ENCODE measurements around the gene QSOX2. TPM values are rescaled to one million over a fixed set of nuclear protein-coding genes. Genes with fewer than 3 reads are reported as not detected.
A peak's percentile ranks its signal among the peaks of the same experiment; 100 is the strongest.

QSOX2 gene
- total RNA-seq, 1 experiment from 2014 or later, result 14.8 TPM

DNA sequence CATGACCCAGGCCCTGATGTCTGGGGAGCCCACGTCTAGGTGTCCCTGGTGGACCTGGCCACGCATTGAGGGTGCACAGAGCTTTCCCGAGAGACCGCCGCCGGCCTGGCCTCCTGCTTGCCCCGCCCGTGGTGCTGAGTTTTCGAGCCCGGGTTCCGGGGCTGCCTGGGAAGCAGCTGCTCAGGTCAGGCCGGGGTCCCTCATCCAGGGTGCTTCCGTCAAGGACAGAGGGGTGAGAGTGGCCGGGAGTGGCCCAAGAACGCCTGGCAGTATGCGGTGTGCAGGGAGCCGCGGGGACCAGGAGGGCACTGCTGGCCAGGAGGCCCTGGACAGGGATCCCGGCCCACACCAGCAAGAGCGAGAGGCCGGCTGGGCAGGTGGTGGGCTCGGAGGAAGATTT, 38.7 kb upstream of the QSOX2 start:
- in situ Hi-C loops (cut with HindIII; ENCODE audit: low pct_unique_long_range_greater_than_20kb, low sequenced_read_pairs), result no loop called here
- DNase-seq (ENCODE audit: low read depth, low spot score), result no peak

DNA sequence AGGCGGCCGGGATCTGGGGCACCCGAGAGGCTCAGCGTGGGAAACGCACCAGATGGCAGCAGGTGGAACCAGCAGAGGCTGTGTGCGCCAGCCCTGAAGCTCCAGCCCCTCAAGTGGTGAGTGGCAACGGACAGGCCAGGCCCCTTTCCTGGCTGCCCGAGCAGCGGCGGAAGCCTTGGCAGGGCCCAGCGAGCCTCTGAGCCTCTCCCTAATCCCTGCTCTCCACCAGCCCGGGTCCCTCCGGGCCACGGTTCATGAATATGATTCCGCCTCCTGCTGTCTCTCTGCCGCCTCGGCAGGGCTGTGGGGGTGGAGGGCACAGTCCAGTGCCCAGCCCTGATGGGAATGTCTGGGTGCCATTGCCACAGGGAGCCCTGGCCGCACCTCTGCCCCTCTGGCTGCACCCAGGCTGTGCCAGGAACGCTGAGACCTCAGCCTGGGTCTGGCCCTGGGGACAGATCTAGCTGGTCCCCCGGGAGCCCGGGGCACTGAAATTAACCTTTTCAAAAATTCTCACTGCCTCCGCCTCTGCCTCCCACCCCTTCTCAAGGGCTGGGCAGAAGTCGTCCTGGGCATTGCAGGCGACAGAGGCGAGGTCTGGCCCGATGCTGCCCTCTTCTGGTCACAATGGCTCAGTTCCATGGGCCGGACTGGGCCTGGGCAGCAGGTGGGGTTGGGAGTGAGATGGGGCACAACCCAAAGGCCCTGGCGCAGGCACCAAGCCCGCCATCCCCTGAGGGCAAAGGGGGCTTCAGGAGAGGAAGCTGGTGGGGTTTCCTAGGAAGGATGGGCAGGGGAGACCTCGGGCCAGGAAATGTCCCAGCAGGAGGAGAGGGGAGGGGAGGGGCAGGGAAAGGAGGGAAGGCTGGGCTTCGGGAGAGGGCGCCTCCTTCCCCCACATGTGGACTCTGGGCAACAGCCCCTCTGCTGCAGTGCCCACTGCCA, 38.0 kb upstream of the QSOX2 start:
- peak; percentile 78 for DNase-seq (ENCODE audit: low read depth, low spot score)
- in situ Hi-C loops (cut with HindIII; ENCODE audit: low pct_unique_long_range_greater_than_20kb, low sequenced_read_pairs), result no loop called here

DNA sequence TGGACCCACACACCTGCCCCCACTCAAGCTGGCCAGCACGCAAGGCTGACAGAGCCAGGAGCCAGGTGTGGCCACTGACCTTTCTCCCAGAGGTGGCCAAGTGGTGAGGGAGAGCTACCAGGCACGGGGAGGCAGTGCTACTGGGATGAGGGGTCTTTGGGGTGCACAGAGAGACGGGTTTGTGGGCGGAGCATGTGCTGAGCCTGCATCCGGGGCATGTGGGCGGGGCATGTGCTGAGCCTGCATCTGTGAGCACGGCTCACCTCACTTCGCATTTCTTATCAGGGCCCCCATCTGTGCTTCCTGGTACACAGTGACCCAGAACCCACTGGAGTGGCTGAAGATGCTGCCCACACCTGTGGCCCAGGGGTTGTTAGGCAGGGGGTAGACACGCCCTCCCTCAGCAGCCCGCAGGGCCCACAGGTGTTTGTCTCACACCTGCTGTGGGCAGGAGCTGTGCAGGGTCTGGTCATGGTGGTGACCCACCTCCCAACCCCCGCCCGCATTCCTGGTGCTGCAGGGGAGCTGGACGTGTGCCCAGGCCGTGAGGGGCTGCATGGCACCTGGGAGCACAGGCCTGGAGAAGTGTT, 36.8 kb upstream of the QSOX2 start:
- in situ Hi-C loops (cut with HindIII; ENCODE audit: low pct_unique_long_range_greater_than_20kb, low sequenced_read_pairs), result no loop called here
- DNase-seq (ENCODE audit: low read depth, low spot score), result no peak

DNA sequence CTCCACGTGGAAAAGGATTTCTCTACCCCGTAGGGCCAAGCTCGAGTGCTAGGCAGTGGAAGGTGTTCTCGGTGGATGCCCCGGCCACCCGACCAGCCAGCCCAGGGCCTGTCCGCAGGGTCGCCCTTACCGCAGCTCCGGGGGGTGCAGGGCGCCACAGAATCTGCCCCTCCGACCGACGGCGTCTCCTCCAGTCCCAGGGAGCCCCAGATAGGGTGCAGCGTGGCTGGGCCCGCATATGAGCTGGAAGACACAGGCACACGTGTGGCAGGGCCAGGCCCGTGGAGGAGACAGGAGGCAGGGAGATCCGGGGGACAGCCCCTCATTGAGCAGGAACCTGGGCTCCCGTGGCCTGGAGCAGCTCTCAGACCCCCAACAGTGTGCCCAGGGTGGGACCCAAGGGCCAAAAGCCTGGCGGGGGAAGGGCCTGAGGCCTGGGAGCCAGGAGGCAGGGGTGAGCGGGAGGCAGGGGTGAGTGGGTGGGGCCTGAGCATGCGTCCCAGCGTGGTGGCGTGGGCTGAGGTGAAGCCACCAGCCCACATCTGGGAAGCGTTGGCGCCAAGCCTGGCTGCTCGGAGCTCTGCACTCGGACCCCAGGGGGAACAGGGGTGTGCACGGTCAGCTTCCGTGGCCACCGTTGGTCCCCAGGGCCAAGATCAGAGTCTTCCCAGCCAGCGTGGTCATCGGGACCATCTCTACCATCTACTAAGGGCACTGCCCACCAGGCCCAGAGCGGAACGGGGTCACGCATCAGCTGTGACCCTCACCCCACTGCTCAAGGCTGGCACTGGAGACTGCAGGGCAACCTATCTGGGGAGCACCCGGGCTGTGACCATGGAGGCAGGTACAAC, 36.0 kb upstream of the QSOX2 start:
- in situ Hi-C loops (cut with HindIII; ENCODE audit: low pct_unique_long_range_greater_than_20kb, low sequenced_read_pairs), result no loop called here
- no peak for DNase-seq (ENCODE audit: low read depth, low spot score)

DNA sequence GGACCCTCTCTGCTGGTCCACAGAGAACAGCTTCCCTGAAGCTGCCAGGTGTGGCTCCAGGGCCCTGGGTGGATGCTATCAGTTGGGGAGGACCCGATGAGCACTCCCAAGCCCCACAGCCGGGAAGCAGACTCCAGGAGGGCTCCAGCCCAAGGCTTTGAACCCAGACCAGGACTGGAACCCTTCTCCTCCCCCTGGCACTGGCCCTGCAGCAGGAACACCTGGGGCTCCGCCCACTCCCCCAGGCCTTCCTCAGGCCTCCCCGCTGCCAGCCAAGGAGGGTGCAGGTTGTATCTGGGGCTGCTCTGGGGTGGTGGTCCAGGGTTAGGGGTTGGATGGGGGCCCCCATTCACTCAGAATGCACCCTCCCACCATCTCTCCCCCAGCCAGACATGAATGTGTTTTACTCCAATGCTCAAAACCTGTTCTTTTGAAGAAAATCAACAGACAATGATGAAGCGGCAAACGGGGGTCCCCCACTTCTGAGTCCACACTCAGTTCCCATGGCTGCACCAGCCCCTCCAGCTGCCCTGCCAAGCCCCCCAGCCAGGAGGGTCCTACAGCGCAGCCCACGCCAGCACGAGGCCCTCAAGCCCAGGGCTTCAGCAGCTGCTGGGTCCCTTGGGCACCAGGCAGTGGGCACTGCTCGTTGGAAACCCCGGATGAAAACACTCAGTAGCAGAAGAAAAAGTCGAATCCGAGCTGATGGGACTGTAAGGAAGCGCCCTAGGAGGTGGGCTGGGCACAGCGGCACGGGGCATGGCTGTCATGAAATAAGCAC, 35.1 kb upstream of the QSOX2 start:
- in situ Hi-C loops (cut with HindIII; ENCODE audit: low pct_unique_long_range_greater_than_20kb, low sequenced_read_pairs), result no loop called here
- no peak for DNase-seq (ENCODE audit: low read depth, low spot score)

DNA sequence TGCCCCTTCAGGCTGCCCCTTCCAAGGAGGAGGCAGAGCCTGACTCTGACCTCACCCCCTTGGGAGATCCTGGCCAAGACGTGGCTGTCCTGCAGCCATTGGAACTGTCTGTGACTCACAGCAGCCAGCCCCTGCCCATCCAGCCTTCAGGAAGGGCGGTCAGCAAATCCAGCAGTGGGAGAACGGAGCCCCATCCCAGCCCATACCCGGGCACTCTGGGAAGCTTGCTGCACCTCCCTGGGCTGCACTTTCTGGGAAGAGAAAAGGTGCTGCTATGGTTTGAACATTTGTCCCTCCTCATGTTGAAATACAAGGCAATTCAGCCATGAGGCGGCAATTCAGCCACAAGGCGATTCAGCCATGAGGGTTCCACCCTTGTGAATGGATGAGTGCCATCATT, 33.9 kb upstream of the QSOX2 start:
- in situ Hi-C loops (cut with HindIII; ENCODE audit: low pct_unique_long_range_greater_than_20kb, low sequenced_read_pairs), result no loop called here
- no peak for DNase-seq (ENCODE audit: low read depth, low spot score)

DNA sequence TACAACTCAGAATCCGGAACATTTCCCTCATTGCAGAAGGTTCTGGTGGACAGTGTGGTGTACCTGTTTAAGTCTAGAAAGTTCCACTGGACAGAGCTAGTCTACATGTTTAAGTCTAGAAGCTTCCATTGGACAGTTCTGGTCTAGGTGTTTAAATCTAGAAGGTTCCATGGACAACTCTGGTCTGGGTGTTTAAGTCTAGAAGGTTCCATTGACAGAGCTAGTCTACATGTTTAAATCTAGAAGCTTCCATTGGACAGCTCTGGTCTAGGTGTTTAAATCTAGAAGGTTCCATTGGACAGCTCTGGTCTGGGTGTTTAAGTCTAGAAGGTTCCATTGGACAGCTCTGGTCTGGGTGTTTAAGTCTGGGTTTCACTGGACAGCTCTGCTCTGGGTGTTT, 33.3 kb upstream of the QSOX2 start:
- in situ Hi-C loops (cut with HindIII; ENCODE audit: low pct_unique_long_range_greater_than_20kb, low sequenced_read_pairs), result no loop called here
- DNase-seq (ENCODE audit: low read depth, low spot score), result no peak

DNA sequence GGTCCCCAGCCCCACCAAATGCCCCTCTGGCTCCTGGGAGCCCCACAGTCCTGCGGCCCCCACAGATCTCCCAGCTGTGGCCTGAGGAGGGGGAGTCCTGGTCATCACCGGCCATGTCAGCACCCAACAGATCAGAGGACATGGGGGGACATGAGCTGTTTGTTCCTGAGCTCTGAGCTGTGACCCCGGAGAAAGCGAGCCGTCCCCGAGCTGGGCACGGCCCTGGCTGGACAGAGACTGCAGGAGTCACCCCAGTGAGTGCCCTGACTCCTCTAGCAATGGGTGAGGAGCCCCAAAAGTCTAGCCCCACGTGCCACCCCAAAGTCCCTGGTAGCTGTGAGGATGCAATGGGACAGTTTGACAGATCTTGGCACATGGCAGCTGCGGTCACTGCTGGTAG, 32.6 kb upstream of the QSOX2 start:
- in situ Hi-C loops (cut with HindIII; ENCODE audit: low pct_unique_long_range_greater_than_20kb, low sequenced_read_pairs), result no loop called here
- no peak for DNase-seq (ENCODE audit: low read depth, low spot score)

DNA sequence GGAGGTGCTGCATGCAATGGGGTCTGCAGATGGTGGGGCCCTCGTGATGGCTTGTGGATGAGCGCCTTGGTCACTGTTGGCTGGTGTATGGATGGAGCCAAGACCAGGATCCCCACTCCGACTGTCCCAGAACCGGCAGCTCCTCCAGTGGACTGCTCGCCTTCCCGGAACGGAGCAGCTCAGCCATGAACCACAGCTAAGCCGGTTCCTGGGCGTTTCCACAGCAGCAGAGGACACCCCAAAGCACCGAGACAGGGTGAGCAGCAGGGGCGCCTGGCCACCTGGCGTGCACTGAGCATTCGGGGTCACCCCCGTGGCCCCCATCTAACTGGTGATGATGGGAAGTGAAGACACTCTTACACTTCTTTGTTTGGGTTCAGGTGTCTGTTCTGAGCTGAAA, 32.1 kb upstream of the QSOX2 start:
- no peak for DNase-seq (ENCODE audit: low read depth, low spot score)
- in situ Hi-C loops (cut with HindIII; ENCODE audit: low pct_unique_long_range_greater_than_20kb, low sequenced_read_pairs), result no loop called here

DNA sequence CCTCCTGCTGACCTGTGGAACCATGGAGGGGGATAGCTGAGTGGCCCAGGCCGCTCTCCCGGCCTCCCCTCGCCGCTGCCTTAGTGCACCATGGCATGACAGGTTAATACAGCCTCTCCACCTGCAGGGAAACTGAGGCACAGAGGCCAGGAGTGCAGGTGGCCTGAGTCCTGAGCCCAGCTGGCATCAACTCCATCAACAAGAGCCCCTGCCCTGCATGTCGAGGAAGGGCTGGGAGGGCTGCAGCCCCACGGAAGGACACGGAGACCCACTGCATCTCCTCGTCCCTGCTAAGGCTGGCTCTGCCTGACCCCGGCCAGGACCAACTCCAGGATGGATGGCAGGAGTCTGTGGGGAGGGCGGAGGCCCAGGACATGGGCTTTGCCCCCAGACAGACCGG, 31.1 kb upstream of the QSOX2 start:
- in situ Hi-C loops (cut with HindIII; ENCODE audit: low pct_unique_long_range_greater_than_20kb, low sequenced_read_pairs), result no loop called here
- DNase-seq (ENCODE audit: low read depth, low spot score), result no peak

DNA sequence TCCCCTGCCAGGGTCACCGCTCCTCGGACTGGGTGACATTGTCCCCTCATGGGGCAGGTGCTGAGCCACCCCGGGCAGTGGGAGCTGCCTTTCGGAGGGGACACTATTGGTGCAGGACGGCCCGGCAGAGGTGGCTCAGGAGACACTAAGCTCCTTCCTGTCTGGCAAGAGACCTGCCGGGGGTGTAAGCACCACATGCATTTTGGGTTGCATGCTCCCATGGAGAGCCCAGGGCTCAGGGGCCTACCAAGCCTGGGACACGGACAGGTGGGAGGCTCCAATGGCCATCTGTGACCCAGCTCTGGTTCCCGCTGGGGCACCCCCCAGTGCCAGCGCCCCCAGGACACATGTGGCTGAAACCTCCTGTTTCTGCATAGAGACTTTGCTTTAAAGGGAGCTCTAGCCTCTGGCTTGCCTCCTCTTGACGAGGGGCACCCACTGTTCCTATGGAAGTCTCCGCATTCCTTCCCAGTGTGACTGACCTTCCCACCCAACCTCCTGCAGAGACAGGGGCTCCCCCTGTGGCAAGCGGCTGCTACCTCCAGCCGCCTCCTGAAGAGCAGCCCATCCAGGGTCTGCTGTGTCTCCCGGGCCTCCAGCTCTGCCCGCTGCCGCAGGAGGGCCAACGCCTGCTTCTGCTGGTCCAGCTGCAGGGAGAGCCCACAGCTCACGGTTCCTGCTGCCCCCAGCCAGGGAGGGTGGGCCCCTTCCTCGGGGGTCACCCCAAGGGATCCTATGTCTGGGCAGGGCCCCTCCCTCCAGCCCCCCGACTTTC, 30.2 kb upstream of the QSOX2 start:
- in situ Hi-C loops (cut with HindIII; ENCODE audit: low pct_unique_long_range_greater_than_20kb, low sequenced_read_pairs), result no loop called here
- DNase-seq (ENCODE audit: low read depth, low spot score), result no peak

DNA sequence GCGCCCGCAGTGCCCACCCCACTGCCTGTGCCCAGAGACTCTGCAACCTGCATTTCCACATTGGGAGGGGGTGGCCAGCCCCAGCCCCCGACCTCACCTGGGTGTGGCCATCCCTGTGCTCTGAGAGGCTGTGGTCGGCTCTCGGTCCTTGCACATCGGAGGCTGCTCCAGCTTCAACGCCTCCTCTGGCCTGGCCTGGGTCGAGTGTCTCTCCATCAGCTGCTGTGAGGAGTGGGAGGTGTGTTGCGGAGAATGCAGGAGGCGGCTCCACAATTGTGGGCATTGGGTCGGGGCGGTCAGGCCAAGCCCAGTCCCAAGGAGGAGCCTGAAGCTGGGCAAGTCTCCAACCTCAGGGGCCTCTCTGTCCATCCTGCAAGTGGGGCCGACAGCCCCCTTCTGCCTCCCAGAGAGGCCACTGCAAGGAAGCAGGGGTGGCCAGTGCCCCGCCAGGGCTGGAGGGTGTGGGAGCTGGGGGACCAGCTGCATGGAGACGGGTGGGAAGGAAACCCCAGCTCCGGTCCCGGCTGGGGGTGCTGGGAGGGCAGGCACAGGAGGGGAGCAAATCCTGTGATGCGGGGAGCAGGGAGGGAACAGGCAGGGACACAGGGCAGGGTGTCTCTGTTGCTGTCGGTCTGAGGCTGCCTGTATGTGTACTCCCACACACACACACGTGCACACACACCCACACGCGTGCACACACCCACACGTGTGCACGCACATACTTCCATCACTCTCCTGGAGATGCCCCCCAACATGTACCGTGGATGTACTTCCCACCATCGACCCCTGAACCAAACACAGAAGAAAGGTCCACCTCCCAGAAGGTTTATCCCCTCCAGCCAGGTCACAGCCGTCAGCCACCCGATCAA, 29.4 kb upstream of the QSOX2 start:
- in situ Hi-C loops (cut with HindIII; ENCODE audit: low pct_unique_long_range_greater_than_20kb, low sequenced_read_pairs), result no loop called here
- no peak for DNase-seq (ENCODE audit: low read depth, low spot score)

DNA sequence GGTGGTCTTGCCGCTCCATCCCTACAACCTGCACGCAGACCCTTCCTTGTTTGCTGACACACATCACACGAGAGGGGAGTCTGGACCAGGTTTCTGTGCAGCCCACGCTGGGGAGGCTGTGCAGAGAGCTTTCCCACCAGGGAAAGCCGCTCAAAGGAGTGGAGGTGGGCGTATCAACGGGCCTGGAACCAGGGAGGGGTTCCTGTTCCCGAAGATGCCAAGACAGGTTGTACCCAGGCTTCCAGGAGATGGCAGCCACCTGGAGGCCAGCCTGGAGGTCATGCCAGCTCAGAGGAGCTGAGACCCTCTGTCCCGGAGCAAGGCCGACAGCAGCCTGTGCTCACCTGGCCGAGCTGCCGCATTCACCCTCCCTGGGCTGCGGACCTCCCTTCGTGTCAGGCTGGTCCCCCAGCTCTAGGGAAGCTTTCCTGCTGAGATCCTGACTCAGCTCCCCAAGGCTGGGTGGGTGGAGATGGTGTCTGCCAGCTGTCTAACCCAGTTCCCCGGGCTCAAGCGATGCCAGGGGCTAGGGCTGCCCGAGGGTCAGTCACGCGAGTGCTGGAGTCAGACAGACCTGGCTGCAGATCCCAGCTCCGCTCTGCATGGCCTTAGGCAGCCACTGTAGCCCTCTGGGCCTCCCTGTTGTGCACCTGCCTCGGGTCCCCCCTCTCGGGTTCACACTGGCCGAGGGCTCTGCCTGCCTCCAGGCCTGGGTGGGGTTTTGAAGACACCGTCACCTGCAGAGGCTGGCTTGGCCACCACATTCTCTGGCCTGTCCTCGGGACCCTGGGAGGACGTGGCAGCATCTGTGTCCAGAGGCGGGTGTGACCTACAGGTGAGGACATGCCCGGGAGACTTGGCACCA, 28.5 kb upstream of the QSOX2 start:
- DNase-seq (ENCODE audit: low read depth, low spot score), result no peak
- in situ Hi-C loops (cut with HindIII; ENCODE audit: low pct_unique_long_range_greater_than_20kb, low sequenced_read_pairs), result no loop called here

DNA sequence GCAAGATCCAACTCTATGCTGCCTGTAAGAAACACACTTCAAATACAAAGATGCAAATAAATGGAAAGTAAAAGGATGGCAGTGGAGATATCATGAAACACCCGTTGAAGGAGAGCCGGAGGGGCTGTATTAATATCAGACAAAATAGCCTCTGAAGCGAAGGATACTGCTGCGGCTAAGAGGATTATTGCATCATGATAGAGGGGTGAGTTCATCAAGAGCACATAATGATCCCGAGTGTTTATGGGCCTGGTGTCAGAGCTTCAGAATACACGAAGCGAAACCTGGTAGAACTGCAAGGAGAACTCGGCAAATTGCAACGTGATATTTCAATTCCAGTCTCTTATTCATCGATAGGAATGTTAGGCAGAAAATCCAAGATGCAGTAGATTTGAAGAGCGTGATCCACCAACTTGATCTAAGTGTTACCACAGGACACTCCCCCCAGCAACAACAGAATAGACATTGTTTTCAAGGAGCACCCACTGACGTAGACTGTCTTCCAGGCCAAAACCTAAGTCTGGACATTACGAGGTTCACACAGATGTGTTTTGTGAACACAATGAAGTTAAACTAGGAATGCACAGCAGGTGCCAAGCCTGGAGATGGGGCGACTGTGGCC, 27.7 kb upstream of the QSOX2 start:
- in situ Hi-C loops (cut with HindIII; ENCODE audit: low pct_unique_long_range_greater_than_20kb, low sequenced_read_pairs), result no loop called here
- peak; percentile 82 for DNase-seq (ENCODE audit: low read depth, low spot score)

DNA sequence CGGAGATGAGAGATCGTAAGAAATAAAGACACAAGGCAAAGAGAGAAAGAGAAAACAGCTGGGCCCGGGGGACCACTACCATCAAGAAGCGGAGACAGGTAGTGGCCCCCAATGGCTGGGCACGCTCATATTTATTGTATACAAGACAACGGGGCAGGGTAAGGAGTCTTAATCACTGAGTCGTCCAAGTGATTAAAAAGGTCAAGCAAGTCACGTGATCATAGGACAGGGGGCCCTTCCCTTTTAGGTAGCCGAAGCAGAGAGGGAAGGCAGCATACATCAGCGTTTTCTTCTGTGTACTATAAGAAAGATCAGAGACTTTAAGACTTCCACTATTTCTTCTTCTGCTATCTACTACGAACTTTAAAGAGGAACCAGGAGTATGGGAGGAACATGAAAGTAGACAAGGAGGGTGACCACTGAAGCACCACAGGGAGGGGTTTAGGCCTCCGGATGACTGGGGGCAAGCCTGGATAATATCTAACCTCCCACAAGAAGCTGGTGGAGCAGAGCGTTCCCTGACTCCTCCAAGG, 24.6 kb upstream of the QSOX2 start:
- in situ Hi-C loops (cut with HindIII; ENCODE audit: low pct_unique_long_range_greater_than_20kb, low sequenced_read_pairs), result no loop called here
- no peak for DNase-seq (ENCODE audit: low read depth, low spot score)

All from SK-MEL-5 (cell line).